Spleen (tissue), 11 donors: ENCODE results near the gene FAM222A. TPM values are rescaled to one million over a fixed set of nuclear protein-coding genes. Genes with fewer than 3 reads are reported as not detected.

Experiments used
- DNase-seq: peaks from one replicate; pipeline ENCODE4 v3.0.0-alpha.2; 2020
- H3K27ac ChIP-seq, 8 donors: fragments of 200-600 bp; sonication (generic) in 7 of 8; 1 replicate in 4 of 8; 2 replicates in 4 of 8; pipeline versions ENCODE4 v1.5.0 to v1.8.0; 2016 to 2021; ENCODE audit warnings: inconsistent platforms in 4 of 8, mild to moderate bottlenecking in 4 of 8, moderate library complexity in 1 of 8
- H3K27me3 ChIP-seq, 7 donors: fragments of 200-600 bp; sonication (generic) in 6 of 7; replicated peaks in 1 of 7; 1 replicate in 4 of 7; 2 replicates in 3 of 7; pipeline versions ENCODE4 v1.5.0 to v1.8.0; 2016 to 2021; ENCODE audit warnings: inconsistent platforms in 3 of 7, mild to moderate bottlenecking in 1 of 7
- H3K36me3 ChIP-seq, 6 donors: fragments of 200-600 bp; sonication (generic) in 5 of 6; 1 replicate in 4 of 6; 2 replicates in 2 of 6; pipeline versions ENCODE4 v1.5.0 to v1.8.0; 2016 to 2021; ENCODE audit warnings: inconsistent platforms in 2 of 6
- H3K4me1 ChIP-seq, 6 donors: fragments of 200-600 bp; sonication (generic) in 5 of 6; 1 replicate in 3 of 6; 2 replicates in 3 of 6; pipeline versions ENCODE4 v1.5.0 to v1.8.0; 2016 to 2021; ENCODE audit warnings: inconsistent platforms in 3 of 6
- H3K4me3 ChIP-seq, 8 donors: fragments of 200-600 bp; sonication (generic) in 7 of 8; 1 replicate in 4 of 8; 2 replicates in 4 of 8; pipeline versions ENCODE4 v1.5.0 to v1.8.0; 2016 to 2021; ENCODE audit warnings: inconsistent platforms in 4 of 8, mild to moderate bottlenecking in 4 of 8, moderate library complexity in 2 of 8
- H3K9me3 ChIP-seq, 8 donors: fragments of 200-600 bp; sonication (generic) in 7 of 8; 1 replicate in 4 of 8; 2 replicates in 4 of 8; pipeline versions ENCODE4 v1.5.0 to v1.8.0; 2016 to 2021; ENCODE audit warnings: inconsistent platforms in 4 of 8
- POLR2A ChIP-seq, 3 donors: fragments of 450-650 bp; IDR thresholded peaks; one replicate each; pipeline ENCODE4 v1.5.1; 2017; ENCODE audit warnings: antibody characterized with exemption in 3 of 3, mild to moderate bottlenecking in 1 of 3
- POLR2AphosphoS5 ChIP-seq, 3 donors: sonication (generic); formaldehyde crosslinking; IDR thresholded peaks; one replicate each; pipeline ENCODE4 v1.5.1; 2017; ENCODE audit warnings: antibody characterized with exemption in 3 of 3
- WGBS, 5 donors: extraction: QIAGEN DNeasy Blood & Tissue Kit in 3 of 5; methylation state at CpG; one replicate each; pipeline versions ENCODE4 v1.1.5 to v1.1.7; 2013 to 2018; 5-methylcytosine and 5-hydroxymethylcytosine counted together
- intact Hi-C: fragments of 100-400 bp; cut with DNase I; formaldehyde crosslinking; loops from one replicate; pipeline ENCODE4 v1.15.0; 2023; ENCODE audit warnings: low total_unique reads
- polyA plus RNA-seq, 3 donors: library from polyadenylated mRNA; stranded (reverse); fragments of 200-250 nt; gene quantifications; one replicate each; pipeline ENCODE4 v1.2.1, GENCODE V29; 2013
- total RNA-seq, 7 donors: library from RNA; depleted of rRNA in 3 of 7; stranded (reverse); fragments of >200 nt in 3 of 7; fragmentation: NEBNext Ultra II Directional in 4 of 7; extraction: Animal tissue kit (Norgen Biotek cat#: 25700) in 4 of 7; gene quantifications; one replicate each; pipeline versions ENCODE4 v1.1.0 to v1.2.1, GENCODE V29; 2016 to 2021
- TF ChIP-seq, protein P1 (sequence below), 11 experiments: fragments of 200-600 bp in 7 of 11; fragments of 450-650 bp in 4 of 11; sonication (generic) in 4 of 11; IDR thresholded peaks in 8 of 11; conservative IDR thresholded peaks in 3 of 11; 1 replicate in 7 of 11; 2 replicates in 4 of 11; pipeline versions ENCODE4 v1.4.0 to v1.8.0; 2016 to 2021; ENCODE audit warnings: antibody characterized with exemption in 11 of 11, inconsistent platforms in 4 of 11, mild to moderate bottlenecking in 1 of 11
- donor health status: healthy with polysubstance abuse.
- donor health status: DM: no; HTN: no; CAD: no; lungs with moderate emphysema.
- donor health status: DM: no; HTN: no; CAD: no.
- donor health status: Bipolar disorder and iron deficiency.
- donor health status: healthy.
- donor health status: DM: no; HTN: no; CAD: no.
- donor health status: DM: yes; HTN: yes; CAD: no.

The FAM222A gene
- total and polyA plus RNA-seq, 10 donors = 1.3 to 30.7 (median 16.8) TPM

DNA sequence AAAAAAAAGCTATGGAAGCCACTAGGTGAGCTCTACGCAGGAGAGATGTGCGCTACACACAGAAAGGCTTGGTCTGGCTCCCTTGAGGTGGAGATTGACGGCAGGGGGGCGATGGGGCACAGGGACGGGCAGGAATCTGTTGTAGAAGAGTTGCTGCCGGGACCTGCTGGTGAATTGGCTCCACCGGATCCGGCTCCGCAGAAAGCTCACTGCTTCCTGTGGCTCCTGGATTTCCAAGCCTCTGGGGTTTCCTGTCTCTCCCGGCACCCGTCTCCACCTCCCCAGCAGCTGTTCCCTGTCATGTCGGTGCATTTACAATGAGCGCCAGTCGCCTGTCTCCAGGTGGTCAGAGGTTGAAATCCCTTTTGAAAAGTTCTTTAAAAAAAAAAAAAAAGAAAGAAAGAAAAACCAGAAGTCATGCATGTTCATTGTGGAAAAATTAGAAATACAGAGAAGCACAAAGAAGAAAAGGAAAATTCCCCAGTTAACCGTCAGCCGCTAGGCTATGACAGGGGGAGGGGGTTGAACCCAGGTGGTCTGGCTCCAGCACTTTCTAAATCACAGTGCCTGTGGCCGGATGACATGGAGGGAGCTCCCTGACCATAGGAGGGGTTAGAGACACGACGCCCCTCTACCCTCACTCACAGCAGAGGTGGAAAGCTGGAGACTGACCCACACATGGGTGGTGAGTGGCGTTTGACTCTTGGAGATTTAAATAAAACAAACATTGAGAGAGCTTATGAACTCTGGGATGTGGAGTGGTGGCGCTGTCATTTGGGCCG lies 20.8 kb downstream of the FAM222A start:
- no peak for TF ChIP-seq POLR2A (IDR thresholded peaks at IDR 0.05)
- TF ChIP-seq POLR2AphosphoS5 (IDR thresholded peaks at IDR 0.05) = peak; percentile 20 to 53 (median 29)
- TF ChIP-seq, protein P1, sequence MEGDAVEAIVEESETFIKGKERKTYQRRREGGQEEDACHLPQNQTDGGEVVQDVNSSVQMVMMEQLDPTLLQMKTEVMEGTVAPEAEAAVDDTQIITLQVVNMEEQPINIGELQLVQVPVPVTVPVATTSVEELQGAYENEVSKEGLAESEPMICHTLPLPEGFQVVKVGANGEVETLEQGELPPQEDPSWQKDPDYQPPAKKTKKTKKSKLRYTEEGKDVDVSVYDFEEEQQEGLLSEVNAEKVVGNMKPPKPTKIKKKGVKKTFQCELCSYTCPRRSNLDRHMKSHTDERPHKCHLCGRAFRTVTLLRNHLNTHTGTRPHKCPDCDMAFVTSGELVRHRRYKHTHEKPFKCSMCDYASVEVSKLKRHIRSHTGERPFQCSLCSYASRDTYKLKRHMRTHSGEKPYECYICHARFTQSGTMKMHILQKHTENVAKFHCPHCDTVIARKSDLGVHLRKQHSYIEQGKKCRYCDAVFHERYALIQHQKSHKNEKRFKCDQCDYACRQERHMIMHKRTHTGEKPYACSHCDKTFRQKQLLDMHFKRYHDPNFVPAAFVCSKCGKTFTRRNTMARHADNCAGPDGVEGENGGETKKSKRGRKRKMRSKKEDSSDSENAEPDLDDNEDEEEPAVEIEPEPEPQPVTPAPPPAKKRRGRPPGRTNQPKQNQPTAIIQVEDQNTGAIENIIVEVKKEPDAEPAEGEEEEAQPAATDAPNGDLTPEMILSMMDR (IDR thresholded peaks at IDR 0.05 in 8 of 11, conservative IDR thresholded peaks at IDR 0.05 in 3 of 11) = no peak
- Histone ChIP-seq H3K36me3 (no peaks in the 10 kb centered on the region), H3K4me1 (peaks cover 0 to 54% (median 18%) of the 10 kb centered on the region in 6 donors), H3K27ac (peak overlapping the region in 1 of 8 donors; percentile 23), H3K27me3 (peaks cover 0 to 37% (median 0%) of the 10 kb centered on the region in 7 donors), H3K9me3 (no peaks in the 10 kb centered on the region), H3K4me3 (no peak overlapping the region)
- WGBS, 5 donors = 18 to 28% (median 21%) methylated on average over 22 of the region's 22 CpGs
- intact Hi-C loops = no loop called here
- DNase-seq = peak; percentile 71

DNA sequence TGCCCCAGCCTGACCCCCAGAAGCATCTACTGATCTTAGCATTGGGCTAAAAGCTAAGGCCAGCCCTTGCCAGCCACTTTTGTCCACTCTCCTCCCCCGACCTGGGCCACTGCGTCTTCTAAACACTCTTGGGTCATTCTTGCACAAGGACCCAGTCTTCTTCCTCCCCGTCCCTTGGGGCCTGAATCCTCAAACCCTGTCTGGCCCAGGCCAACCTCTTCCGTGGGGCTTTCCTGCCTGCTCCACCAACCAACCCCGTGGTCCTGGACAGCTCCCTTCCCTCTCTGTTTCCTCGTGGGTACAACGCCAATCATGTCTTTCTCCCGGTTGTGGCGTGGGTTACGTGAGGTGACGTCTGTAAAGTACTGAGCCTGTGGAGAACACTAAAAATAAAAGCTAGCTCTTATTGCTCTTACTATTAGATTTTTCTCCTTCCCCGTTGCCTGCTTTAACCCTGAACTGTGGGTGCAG lies 21.5 kb downstream of the FAM222A start:
- Histone ChIP-seq H3K4me1 (peaks cover 0 to 61% (median 24%) of the 10 kb centered on the region in 6 donors), H3K27ac (no peak overlapping the region), H3K36me3 (no peaks in the 10 kb centered on the region), H3K9me3 (no peaks in the 10 kb centered on the region), H3K4me3 (no peak overlapping the region), H3K27me3 (peaks cover 0 to 37% (median 0%) of the 10 kb centered on the region in 7 donors)
- peak; percentile 41 for DNase-seq
- TF ChIP-seq POLR2AphosphoS5 (IDR thresholded peaks at IDR 0.05) = no peak
- TF ChIP-seq POLR2A (IDR thresholded peaks at IDR 0.05) = no peak
- TF ChIP-seq, protein P1 (IDR thresholded peaks at IDR 0.05 in 8 of 11, conservative IDR thresholded peaks at IDR 0.05 in 3 of 11) = no peak
- WGBS, 5 donors = 52 to 59% (median 58%) methylated on average over 12 of the region's 12 CpGs
- intact Hi-C loops = no loop called here

DNA sequence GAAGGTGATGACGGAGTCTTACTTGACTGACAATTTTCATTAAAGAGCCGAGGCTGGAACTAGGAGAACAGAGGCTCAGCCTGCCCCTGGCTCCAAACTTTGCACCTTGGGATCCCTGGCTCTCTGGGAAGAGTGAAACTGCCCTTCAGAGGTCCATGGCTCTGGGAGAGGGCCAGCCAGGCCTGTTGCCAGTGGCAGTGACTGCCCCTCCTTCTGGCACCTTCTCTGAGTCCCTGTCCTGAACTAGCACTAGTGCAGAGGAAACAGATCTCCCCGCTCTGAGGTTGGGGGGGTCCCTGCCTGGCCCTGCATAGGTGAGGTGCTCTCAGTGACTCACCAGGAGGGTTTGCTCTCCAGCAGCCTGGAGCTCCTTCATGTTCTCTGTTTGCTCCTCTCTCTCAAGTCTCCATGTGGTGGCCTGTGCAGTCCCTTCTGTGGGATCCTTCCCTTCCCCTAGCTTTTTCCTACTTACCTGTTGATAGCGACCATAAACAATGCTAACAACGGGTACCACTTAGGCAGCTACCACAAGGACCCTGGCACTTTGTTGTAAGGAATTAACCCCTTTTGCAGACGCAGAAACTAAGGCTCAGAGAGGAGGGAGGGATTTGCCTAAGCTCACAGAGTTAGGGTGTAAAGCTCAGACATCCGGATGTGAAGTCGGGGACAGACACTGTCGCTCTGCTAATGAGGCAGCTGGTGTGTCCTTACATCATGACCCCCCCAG lies 22.4 kb downstream of the FAM222A start:
- DNase-seq = no peak
- peaks cover 0 to 70% (median 28%) of the 10 kb centered on the region in 6 donors for H3K4me1 ChIP-seq
- 58 to 70% (median 68%) methylated on average over 9 of the region's 9 CpGs for WGBS, 5 donors
- H3K27me3 ChIP-seq = peaks cover 0 to 37% (median 0%) of the 10 kb centered on the region in 7 donors
- peak overlapping the region in 1 of 8 donors; percentile 17 for H3K27ac ChIP-seq
- no peaks in the 10 kb centered on the region for H3K9me3 ChIP-seq
- H3K4me3 ChIP-seq = no peak overlapping the region
- intact Hi-C loops = no loop called here
- TF ChIP-seq, protein P1 (IDR thresholded peaks at IDR 0.05 in 8 of 11, conservative IDR thresholded peaks at IDR 0.05 in 3 of 11) = no peak
- TF ChIP-seq POLR2A (IDR thresholded peaks at IDR 0.05) (no peak), POLR2AphosphoS5 (IDR thresholded peaks at IDR 0.05) (no peak)
- no peaks in the 10 kb centered on the region for H3K36me3 ChIP-seq
